NCI-H128 (cell line): Measurements from ENCODE around the gene PWWP2B.
A peak's percentile ranks its signal among the peaks of the same experiment; 100 is the strongest.
"Not testable (repeated sequence)": the region's sequence is repeated elsewhere in the genome, so short reads cannot be mapped to it uniquely, and the experiment has no call there.

ENCODE experiments used
- DNase-seq: peaks from one replicate; lab custom pipeline; 2025; ENCODE audit not compliant: unreplicated experiment; lab: John Stamatoyannopoulos, UW

PWWP2B gene

DNA sequence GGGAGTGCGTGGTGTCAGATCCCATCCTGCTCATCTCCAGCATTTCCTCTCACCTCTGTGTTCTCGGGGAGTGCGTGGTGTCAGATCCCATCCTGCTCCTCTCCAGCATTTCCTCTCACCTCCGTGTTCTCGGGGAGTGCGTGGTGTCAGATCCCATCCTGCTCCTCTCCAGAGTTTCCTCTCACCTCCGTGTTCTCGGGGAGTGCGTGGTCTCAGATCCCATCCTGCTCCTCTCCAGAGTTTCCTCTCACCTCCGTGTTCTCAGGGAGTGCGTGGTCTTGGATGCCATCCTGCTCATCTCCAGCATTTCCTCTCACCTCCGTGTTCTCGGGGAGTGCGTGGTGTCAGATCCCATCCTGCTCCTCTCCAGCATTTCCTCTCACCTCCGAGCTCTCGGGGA is 18.0 kb upstream of the PWWP2B start:
- DNase-seq = not testable (repeated sequence)

DNA sequence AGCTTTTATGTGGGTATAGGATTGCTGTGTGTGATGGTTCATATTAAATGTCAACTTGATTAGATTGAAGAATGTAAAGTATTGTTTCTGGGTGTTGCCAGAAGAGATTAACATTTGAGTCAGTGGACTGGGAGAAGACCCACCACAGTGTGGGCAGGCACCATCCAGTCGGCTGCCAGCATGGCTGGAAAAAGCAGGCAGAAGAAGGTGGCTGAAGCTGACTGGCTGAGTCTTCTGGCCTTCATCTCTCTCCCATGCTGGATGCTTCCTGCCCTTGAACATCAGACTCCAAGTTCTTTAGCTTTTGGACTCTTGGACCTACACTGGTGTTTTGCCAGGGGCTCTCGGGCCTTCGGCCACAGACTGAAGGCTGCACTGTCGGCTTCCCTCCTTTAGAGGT is 16.0 kb upstream of the PWWP2B start:
- not testable (repeated sequence) for DNase-seq

DNA sequence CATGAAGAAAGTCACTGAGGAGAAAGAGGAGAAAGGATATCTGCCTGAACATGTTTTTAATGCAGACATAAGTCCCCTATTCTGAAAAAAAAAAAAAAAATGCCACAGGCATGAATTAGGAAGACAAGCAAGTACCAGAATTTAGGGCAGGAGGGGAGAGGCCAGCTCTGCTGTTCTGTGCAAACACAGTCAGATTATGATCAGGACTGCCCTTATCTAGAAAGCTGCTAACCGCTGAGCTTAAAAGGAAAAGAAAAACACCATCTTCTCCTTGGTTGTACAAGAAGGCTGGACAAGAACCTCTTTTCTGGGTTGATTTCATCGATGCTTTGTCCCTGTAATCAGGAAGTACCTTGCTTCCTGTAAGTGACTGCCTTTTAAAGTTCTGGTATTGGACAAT is 15.3 kb upstream of the PWWP2B start:
- DNase-seq = no peak

DNA sequence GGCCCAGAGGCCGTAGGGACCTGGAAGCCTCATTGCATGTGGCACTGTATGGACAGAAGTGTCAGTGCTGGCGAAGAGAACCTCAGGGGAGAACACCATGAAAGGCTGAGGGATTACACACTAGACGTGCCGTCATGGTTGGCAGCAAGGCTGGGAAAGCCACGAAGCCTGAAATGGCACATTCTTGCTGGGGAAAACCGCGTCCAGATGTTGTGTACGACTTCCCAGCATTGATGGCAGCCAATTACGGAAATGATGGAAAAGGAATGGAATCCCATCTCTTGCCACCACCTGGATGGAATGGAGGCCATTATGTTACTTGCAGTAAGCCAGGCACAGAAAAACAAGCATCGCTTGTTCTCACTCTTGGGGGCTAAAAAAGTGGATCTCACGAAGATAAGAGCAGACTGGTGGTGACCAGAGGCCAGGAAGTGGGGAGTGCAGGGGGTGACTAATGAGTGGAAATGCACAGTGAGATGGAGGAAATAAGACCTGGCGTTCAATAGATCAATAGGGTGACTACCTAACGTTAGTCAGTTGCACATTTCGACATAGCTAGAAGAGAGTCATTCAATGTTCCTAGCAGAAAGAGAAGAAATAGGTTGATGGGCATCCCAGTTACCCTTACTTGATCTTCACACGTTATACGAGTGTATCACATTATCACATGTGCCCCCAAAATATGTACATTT is 14.6 kb upstream of the PWWP2B start:
- no peak for DNase-seq

DNA sequence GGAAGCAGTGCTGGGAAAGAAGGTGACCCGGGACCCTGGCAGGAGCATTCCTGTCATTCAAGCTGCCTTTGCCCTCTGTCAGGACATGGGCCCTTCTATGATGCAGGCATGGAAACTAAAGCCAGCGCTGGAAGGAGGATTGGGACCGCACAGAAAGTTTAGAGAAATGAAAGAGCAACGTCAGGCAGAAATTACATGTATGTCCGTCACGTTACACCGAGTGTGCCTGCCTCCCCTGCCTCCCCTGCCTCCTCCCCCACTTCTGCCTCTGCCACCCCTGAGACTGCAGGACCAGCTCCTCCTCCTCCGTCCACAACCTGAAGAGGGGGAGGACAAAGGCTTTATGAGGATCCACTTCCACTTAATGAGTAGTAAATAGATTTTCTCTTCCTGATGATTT is 13.9 kb upstream of the PWWP2B start:
- no peak for DNase-seq

DNA sequence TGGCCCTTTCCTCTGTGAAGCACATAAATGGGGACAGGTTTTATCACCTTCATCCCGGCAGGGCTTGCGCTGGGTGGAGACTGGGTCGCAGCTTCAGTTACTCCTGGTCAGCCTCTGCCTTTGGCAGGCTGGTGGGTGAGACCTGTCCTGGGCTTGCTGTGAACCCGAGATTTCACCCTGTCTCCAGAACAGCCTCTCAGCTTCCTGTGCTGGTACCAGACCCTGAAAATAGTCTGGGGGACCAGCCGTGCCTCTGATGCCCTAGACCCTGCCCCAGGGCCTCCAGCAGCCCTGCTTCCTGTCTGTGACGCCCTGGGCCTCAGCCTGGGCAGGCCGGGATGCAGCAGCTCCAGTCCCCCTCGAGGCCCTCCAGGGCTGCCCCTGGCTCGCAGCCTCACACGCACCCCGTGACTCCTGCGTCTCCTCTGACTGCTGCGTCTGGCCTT is 13.2 kb upstream of the PWWP2B start:
- no peak for DNase-seq

DNA sequence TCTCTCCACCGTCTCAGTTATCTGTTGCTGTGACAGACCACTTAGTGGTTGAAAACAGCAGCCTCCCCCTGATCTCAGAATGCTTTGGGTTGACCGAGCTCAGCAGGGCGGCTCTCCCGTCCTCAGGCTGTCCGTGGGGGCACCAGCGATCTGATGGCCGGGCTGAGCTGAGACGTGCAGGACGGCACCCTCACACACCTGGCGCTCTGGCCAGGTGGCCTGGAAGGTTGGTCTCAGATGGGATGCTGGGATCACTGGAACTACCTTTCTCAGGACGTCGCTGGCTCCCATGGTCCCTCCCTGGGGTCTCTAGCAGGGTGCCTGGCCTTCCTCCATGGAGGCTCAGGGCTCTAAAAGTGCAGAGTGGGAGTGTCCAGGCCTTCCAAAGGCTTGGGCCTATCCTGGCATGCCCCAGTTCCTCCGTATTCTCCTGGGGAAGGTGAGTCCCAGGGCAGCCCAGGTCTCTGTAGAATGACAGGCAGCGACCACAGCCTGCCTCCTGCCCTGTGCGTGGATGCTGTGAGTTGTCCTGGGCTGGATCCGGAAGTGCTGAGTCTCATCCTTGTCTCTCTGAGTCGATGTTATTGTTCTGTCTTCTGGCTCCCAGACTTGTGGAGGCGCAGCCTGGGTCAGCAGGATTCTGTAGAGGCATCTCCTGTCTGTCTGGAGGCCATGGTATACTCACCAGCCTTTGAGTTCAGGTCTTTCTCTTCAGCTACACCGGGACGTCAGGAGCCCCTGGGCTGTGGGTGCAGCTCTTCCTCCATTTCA is 12.2 kb upstream of the PWWP2B start:
- no peak for DNase-seq

DNA sequence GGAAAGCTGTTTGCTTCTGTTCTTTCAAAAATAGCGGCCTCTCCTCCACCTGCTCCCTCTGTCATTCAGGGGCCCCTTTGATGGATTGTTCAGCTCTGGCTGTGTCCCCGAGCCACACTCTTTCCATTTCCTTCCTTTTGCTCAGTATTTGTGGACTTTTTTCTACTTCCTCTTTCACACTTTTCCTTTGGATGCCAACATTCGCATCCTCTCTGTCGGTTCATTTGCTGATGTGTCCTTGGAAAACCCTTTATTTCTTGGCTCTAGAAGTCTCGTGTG is 11.7 kb upstream of the PWWP2B start:
- DNase-seq = no peak

DNA sequence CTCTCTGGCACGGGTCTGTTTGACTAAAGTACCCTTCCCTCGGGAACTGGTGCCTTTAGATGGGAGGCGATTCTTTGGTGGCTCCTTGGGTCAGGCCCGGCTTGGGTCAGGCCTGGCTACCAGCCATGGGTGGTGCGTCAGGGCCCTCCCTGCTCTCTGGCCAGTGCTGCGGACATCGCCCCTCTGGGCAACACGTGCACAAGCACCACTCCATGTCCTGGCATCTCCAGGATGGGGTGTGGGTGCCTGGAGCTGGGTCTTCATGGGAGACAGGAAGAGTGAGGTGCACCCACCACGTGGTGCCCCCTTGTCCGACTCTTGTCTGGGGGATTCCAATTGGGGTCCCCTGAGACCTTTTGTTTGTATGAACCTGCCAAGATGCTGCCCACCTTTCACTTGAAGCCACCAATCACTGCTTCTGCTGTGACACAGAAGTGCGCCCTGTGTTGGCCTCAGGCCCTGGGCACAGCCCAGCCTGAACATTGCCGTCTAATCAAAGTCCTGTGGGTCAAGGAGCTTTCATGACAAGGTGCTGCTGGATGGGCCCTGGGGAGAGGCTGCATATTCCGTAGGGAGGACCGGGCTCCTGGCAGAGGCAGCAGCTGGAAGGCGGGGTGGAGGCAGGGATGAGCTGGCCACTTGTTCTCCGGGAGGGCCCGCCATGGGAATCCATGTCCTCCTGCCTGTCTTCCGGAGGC is 11.1 kb upstream of the PWWP2B start:
- no peak for DNase-seq

DNA sequence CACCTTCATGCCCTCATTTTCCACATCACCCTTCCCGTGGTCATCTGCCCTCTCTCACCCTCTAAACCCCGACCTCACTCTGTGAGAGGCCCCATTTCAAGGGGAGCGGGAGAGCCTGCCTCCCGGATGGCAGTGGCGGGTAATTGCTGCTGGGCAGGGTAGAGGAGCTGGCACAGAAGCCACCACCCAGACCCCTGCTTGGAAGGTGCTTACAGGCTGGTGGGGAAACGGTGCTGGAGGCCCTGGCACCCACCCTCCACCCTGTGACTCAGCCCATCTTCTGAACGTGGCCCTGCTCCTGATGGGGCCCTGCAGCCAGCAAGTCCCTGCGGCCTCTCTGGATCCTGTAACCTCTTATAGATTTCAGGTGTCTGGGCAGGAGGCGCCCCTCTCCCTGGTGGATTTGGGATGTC is 10.6 kb upstream of the PWWP2B start:
- DNase-seq = no peak

DNA sequence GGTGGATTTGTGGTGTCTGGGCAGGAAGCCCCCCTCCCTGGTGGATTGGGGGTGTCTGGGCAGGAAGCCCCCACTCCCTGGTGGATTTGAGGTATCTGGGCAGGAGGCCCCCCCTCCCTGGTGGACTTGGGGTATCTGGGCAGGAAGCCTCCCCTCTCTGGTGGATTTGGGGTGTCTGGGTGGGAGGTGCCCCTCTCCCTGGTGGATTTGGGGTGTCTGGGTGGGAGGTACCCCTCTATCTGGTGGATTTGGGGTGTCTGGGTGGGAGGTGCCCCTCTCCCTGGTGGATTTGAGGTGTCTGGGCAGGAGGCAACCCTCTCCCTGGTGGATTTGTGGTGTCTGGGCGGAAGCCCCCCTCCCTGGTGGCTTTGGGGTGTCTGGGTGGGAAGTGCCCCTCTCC is 10.1 kb upstream of the PWWP2B start:
- DNase-seq = not testable (repeated sequence)

DNA sequence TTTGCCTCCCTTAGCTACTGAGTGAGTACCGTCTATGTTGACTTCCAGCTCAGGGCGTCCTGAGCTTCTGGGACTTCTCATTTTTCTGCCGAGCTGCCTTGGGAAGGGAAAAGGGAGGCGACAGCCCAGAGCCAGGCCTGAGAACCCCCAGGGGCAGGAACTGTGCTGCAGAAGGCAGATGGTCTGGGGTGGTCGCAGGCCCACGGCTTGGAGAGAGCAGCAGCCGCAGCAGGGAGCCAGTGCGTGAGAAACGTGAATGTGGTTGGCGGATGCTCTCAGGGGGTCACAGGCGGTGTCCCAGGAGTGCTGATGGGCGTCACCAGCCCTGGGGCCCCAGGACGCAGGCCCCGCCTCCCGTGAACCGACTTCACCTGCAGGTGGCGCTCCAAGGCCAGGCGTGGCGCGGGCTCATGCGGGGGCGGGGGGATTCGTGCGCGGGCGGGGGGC is 9.2 kb upstream of the PWWP2B start:
- peak; percentile 2 for DNase-seq

DNA sequence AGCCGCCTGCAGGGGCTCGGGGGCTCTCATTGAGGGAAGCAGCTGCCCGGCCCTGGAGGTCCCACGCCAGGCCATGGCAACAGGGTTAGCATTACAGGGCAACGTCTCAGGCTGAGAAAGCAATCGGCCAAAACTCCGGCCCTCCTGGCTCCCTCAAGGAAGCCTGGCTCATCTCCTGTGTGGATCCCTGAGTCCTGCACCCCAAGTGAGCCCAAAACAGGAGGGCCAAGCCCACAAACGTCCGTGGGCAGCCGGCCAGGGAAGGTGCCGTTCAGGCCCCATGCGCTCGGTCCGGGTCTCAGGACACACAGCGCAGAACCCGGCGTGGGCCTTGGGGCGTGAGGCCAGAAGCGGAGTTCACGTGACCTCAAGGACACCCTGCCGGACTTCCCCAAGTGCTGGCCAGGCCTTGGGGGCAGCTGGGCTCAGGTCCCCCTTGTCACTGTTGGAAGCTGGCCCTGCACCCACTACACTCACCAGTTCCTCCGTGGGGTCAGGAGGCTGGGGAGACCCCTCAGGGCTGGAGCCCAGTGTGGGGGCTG is 8.0 kb upstream of the PWWP2B start:
- DNase-seq = no peak

DNA sequence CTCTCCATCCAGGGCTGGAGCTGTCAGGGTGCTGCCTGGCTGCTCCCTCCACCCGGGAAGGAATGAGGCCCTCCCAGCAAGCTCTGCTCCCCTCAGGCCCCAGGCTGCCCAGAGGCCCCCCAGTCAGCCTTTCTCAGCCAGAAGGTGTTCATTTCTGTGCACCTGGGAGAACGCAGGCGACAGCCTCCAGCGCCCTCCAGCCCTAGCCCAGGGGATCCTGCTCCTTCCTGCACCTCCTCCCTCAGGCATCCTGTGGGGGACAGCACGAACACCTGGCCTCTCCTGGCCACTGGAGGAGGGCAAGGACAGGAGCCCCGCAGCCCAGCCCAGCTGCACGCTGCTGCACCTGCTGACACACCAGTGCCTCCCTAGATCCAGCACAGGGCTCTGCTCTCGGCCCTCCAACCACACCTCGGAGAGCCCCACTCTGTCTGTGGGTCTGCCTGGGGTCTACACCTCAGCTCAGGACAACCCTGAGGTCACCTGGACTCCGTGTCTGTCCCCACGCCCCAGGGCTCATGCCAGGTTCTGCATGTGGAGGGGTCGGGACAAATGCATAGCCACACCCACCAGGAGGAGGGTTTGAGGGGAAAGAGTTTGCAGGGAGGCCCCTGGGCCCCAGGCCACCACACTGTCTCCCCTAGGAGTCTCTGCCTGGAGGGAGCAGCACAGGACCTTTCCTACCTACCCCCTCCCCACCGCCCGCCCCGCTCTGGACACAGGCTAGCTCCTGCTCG is 7.4 kb upstream of the PWWP2B start:
- no peak for DNase-seq

DNA sequence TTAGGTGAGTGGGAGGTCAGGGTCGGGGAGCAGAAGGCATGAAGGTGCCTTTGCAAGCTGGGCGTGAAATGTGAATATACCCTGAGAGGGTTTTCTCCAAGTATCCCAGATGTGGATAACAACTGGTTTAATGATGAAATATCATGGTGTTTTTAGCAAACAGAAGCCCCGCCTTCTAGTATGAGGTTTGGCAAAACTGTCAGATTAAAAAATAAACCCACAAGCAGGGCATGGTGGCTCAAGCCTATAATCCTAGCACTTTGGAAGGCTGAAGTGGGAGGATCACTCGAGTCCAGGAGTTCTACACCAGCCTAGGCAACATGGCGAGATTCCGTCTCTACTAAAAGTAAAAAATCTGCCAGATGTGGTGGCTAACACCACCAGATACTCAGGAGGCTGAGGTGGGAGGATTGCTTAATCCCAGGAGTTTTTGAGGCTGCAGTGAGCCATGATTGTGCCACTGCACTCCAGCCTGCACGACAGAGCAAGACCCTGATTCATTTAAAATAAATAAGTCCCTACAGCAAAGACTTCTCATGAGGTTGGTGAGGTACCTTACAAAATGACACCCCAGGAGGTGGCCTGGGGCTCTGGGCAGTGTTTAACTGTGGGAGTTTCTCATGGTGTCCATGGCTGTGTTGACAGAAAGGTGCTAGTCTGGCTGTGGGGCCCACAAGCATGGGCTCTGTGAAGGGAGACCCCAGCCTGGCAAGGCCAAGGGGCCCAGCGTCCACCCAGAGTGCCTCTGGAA is 6.7 kb upstream of the PWWP2B start:
- DNase-seq = no peak

DNA sequence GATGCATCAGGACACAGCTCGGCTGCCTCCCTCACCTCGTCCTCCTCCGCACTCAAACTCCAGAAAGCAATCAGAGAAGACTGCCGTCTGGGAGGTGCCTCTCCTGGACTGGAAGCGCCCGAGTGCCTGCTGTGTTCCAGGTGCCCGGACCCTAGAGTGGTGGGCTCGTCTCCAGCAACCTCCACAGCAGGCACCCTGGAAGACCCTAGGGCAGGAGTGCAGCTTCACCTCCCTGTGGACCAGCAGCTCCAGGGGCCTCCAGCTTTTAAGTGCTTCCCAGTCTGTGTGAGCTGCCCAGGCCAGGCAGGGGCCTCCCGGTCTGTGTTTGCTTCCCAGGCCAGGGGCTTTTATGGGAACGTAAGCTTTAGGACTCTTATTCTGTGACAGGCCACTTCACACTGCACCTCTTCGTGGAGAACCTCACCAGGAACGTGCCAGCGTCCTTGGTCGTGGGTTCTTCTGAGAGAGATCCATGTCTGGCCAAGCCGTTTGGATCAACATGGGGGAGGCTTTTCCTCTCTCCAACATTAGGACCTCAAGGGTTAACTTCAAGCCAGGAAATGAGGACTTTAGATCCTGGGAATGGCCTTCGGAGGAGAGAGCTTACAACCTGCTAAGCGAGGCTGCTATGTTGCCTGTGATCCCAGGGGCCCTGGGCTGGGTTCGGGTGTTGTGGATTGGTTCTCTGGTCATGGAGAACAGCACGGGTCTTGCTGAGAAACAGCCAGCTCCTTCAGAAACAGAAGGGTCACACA is 5.9 kb upstream of the PWWP2B start:
- no peak for DNase-seq

DNA sequence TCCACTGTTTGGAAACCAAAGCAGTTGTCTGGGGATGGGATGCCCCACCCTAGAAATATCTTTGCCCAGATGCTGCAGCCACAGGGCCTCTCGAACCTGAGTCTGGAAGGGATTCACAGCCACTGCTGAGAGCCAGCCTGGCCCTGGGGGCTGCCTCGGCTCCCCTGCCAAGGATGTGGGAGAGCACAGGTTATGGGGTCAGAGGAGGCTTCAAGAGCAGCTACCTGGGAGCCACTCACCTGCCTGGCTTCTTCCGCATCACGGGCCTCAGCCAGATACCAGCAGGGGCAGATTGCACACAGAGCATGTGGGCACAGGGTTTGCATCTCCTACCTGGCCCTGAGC is 5.4 kb upstream of the PWWP2B start:
- DNase-seq = no peak

DNA sequence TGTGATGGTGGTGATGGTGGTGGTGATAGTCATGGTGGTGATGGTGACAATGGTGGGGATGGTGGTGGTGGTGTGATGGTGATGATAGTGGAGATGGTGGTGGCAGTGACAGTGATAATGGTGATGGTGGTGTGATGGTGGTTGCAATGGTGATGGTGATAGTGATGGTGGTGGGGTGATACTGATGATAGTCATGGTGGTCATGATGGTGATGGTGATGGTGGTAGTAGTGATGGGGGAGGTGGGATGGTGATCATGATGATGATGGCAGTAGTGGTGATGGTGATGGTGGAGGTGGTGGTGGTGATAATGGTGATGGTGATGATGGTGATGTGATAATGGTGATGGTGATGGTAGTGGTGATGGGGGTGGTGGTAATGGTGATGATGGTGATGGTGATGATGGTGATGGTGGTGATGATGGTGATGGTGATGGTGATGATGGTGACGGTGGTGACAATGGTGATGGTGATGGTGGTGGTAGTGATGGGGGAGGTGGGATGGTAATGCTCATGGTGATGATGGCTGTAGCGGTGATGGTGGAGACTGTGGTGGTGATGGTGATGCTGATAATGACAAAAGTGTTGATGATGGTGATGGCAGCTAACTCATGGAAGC is 4.7 kb upstream of the PWWP2B start:
- DNase-seq = no peak
